ENCODE measurements around the gene PCNT.
"Not testable (repeated sequence)": the region's sequence is repeated elsewhere in the genome, so short reads cannot be mapped to it uniquely, and the experiment has no call there.

PCNT gene

DNA sequence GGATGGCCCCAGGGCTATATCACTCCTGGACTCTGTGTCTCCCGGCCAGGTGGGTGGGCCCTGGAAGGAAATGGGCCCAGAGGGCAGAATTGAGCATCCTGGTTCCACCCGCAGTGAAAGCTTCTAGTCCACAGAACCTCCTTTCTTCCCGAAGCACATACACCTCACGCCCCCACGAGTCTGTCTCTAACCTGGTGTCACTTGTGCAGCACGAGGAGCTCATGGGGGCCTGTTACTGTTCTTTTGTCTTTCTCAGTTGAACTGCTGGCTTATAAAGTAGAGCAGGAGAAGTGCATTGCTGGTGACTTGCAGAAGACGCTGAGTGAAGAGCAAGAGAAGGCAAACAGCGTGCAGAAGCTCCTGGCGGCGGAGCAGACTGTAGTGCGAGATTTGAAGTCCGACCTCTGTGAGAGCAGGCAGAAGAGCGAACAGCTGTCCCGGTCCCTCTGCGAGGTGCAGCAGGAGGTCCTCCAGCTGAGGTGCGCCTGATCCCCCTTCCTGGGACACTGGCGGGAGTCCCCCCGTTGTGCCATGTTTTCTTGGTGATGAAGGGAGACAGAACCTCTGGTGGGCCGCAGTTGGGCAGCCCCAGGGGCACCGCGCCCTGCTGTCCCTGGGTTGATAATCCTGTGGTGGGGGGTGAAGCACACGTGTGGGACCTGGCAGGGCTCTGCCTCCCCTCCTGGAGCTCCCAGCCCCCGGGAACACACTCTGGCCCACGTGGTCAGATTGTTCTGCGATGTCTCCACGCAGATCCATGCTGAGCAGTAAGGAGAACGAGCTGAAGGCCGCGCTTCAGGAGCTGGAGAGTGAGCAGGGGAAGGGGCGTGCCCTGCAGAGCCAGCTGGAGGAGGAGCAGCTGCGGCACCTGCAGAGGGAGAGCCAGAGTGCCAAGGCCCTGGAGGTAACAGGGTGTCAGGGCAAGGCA is 106.1 kb downstream of the PCNT start:
- DNase-seq = no peak

DNA sequence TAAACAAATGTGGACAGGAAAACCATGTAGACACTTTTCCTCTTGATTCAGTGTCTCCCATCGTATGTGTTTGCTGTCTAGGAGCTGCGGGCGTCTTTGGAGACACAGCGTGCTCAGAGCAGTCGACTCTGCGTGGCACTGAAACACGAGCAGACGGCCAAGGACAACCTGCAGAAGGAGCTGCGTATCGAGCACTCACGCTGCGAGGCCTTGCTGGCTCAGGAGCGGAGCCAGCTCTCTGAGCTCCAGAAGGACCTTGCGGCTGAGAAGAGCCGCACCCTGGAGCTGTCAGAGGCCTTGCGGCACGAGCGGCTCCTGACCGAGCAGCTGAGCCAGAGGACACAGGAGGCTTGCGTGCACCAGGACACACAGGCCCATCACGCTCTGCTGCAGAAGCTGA is 107.5 kb downstream of the PCNT start:
- DNase-seq = no peak

DNA sequence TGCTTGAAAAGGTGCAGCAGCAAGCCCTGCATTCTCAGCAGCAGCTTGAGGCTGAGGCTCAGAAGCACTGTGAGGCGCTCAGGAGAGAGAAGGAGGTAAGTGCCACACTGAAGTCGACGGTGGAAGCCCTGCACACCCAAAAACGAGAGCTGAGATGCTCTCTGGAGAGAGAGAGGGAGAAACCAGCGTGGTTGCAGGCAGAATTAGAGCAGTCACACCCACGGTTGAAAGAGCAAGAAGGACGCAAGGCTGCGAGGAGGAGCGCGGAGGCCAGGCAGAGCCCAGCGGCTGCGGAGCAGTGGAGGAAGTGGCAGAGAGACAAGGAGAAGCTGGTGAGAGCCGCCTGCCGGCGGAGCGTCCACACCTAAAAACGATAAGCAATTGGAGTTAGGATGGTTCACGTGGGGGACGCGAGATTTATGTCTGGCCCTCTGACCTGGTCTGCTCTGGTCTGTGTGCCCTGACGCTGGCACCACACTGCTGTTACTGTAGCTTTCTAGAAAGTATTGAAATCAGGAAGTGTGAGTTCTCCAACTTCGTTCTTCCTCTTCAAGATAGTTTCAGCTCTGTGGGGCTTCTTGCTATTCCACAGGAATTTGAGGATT is 108.0 kb downstream of the PCNT start:
- DNase-seq = no peak

DNA sequence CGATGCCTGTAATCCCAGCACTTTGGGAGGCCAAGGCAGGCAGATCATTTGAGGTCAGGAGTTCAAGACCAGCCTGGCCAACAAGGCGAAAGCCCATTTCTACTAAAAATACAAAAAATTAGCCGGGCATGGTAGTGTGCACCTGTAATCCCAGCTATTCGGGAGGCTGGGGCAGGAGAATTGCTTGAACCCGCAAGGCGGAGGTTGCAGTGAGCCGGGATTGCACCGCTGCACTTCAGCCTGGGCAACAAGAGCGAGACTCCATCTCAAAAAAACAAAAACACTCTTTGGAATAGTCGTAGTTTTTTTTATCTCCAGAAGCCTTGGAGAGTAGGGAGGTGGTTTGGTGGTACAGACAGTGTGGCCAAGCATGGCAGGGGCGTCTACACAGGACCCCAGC is 109.2 kb downstream of the PCNT start:
- DNase-seq = not testable (repeated sequence)

DNA sequence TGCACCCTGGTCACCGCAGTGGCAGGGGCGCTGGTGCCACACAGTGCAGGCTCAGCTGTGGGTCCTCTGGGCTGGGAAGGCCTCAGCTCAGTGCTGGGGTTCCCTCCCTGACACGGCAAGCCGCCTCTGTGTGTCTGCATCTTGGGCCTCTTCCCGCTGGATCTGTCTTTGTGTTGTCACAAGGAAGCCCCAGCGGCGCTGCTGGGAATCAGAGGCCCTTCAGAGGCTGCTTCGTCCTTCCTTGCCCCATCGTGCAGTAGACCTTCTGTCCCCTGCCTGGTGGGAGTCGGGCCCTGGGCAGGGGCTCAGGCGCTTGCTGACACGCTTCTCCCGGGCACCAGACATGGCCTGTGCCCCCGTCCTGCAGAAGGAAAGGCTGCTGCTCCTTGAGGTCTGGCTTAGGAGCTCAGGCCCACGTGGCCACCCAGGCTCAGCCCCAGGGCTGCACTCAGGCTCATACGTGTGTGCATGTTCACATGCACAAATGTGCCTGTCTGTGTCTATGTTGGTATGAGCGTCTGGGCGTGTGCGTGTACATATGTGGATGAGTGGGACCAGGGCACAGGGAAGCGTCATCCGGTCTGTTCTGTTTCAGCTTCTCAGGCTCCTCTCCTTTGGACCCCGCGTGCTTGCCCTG is 110.5 kb downstream of the PCNT start:
- no peak for DNase-seq

DNA sequence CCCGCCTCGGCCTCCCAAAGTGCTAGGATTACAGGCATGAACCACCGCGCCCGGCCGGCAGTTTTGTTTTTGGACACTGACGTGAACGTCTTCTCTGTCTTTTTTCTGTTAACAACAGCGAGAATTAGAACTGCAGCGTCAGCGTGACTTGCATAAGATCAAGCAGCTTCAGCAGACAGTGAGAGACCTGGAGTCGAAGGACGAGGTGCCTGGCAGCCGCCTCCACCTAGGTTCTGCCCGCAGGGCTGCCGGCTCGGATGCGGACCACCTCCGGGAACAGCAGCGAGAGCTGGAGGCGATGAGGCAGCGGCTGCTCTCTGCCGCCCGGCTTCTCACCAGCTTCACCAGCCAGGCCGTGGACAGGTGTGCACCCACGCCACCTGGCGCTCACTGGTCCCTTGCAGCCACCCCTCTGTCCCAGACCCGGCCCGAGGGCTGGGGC is 111.9 kb downstream of the PCNT start:
- DNase-seq = no peak

DNA sequence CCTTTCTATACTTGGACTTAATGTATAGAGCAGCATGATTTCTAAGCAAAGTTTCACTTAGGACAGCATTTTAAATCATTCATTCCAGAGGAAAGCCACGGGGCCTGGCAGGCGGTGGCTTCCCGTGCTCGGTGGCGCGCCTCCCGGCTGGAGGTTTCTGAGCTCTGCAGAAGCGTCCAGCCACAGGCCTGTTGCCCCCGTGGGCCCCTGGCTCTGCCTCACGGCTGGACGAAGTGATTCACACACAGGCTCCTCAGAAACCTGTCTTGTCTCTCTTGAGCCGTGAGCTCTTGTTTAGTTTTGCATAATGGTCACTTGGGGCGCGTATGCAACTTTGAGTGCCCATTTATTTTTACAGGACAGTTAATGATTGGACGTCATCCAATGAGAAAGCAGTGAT is 112.7 kb downstream of the PCNT start:
- no peak for DNase-seq

DNA sequence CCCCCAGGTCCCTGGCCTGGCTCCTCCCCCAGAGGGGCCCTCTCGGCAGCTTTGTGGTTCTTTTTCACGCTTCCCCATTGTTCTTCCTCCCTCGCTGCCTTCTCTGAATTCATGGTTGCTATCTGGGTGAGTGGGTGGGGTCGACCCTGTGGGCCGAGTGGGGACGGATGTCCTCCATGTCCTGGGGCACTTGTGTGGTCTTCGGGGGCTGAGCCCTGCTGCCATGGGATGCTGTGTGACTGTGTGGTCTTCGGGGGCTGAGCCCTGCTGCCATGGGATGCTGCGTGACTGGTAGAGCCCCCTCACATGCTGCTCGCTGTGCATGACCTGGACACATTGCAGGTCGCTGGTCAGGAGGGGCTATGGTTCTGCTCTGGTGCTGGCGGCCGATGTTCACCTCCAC is 113.1 kb downstream of the PCNT start:
- no peak for DNase-seq

DNA sequence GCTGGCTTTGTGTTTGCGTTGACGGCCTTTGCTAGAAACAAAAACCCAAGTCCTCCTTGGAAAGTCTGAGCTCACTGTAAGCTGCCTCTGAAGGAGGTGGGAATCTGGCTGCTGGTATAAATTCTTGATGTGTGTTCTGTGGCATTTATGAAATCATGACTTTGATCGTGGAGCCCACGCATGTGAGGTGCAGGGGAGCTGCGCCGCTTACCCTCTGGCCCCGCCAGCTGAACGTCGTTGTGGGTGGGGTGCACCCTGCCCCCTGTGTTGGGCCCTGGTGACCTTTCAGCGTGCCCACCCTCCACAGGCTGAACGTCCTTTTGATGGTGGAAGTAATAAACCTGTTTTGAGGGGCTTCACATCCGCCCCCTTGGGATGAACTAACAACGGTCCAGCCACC is 113.6 kb downstream of the PCNT start:
- DNase-seq = no peak

DNA sequence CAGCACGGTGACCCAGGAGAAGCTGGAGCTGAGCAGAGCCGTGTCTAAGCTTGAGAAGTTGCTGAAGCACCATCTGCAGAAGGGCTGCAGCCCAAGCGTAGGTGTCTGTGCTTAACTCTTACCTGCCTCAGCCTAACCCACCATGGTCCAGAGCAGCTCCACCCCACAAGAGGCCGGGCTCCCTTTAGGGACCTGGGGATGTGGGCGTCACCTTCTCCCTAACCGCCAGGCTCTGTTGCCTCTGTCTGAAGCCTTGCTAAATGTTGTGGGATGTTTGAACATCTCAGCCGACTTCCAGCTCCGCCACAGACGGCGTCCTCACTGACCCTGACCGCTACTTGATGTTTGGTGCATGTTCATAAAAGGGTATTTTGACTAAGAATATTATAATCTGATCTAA is 114.3 kb downstream of the PCNT start:
- DNase-seq = no peak

DNA sequence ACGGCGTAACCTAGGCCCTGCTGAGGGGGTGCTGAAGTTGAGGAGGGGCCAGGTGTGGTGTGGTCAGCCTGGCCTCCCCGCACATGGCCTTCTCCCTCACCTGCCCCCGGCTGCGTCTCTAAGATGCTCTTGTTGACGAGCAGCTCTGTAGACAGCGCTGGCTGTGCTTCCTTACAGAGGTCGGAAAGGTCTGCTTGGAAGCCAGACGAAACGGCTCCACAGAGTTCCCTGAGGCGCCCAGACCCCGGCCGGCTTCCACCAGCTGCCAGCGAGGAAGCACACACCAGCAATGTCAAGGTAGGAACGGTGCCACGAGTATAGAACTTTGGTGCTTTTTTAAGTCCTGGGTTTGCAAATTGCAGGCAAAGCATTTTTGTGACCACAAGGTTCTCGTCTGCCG is 116.0 kb downstream of the PCNT start:
- no peak for DNase-seq

DNA sequence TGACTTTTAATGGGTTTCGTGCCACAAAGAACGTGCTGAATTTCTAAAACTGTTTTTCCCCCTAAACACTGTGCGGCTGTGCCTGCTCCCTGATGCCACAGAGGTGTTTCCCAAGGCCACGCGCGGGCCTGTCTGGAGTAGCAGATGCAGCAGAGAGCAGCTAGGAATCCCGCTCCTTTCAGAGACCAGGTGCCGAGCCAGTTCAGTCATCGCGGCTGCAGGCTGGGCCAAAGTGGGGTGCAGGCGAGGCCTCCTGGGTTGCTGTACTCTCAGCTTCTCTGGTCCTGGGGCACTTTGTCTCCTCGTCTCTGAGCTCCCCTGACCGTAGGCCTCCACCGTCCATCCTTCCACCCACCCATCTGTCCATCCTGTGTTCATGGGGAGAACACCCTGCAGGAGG is 117.4 kb downstream of the PCNT start:
- DNase-seq = no peak

DNA sequence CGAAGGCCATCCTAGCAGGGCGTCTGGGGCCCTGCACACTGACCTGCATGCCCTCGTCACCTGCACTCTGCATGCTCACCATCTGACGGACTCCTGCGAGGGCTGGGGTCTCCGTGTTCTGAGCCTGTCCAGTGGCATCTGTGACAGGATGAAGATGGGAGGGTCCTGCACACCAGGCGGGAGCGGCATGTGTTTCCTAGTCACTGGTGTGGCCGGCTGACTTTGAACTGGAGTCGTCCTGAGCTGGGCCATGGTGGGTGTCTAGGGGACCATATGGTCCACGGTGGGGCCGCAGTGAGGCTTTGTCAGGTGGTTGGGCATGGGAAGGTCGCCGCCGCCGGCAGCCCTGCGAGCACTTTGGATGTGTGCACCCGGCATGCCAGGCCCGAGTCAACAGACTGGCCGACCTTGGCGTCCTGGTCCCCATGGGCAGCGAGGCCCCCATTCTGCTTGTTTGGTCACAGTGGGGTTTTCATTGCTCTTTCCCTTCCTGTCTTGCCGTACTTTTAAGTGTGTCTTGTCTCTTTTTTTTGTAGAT is 118.1 kb downstream of the PCNT start:
- no peak for DNase-seq

DNA sequence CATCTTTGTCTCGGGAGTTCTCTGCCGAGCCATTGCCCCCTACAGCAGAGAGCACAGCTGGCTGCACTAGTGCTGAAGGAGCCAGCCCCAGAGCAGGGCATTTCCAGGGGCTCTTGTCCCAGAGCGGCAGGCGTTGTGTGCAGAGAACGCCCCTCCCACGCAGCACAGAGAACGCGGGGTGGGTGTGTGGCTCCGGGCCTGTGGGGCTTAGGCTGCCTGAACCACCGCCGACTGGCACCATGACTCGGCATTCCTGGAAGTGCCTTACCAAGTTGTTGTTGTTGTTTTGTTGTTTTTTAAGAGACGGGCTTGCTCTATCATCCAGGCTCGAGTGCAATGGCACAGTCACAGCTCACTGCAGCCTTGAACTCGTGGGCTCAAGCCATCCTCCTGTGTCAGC is 119.0 kb downstream of the PCNT start:
- no peak for DNase-seq

DNA sequence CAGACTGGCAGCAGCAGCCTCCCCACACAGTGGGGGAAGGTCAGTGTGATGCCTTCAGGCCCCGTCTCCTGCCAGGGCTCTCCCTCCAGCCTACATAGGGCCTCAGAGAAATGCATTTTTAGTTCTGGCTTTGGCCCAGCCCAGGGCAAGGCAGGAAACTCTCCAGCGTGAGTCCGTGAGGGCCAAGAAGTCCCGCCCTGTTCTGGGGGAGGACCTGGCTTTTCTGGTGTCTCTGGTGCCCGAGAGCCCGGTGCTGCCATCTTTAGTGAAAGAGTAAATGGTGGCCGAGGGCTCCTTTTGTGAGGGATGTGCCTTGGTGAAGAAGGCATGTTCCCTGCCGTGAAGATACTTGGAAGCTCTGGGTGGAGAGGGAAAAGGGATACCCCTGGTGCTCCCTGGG is 120.0 kb downstream of the PCNT start:
- DNase-seq = no peak

DNA sequence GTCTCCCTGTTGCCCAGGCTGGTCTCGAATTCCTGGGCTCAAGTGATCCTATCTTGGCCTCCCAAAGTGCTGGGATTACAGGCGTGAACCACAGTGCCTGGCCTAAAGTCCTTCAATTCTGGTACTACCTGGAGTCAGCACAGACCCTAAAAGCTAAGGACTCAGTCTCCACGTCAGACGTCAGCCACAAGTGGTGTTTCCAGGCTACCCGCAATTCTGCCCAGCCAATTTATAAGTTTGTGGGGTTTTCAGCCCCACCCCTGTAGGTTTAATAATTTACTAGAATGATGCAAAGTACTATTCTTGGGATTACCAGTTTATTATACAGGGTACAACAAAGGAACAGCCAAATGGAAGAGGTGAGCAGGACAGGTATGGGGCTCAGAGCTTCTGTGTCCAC is 124.2 kb downstream of the PCNT start:
- DNase-seq = no peak

DNA sequence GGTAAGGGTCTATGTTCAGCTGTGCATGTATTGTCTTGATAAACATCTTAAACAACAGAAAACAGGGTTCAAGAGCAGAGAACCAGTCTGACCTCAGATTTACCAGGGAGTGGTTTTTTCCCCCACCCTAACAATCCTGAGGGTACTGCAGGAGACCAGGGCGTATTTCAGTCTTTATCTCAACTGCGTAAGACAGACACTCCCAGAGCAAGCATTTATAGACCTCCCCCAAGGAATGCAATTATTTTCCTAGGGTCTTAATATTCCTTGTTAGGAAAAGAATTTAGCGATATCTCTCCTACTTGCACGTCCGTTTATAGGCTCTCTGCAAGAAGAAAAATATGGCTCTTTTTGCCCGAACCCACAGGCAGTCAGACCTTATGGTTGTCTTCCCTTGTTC is 124.9 kb downstream of the PCNT start:
- not testable (repeated sequence) for DNase-seq

DNA sequence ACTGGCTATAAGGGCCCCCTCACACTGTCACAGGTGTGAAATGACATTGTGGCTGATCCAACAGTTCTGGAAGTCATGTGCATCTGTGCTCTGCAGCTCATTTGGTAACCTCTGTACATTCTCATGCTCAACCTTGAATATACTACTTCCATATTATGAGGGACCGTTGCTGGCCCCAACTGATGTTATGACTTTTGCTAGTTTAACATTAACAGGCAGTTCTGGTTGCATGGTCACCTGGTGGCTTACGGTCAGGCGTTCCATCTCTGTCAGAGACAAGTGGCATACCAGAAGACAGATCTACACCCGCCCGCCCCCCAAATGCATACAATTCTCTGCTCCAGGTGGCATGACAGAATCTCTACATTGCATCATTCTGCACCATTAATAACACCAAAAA is 128.8 kb downstream of the PCNT start:
- no peak for DNase-seq

DNA sequence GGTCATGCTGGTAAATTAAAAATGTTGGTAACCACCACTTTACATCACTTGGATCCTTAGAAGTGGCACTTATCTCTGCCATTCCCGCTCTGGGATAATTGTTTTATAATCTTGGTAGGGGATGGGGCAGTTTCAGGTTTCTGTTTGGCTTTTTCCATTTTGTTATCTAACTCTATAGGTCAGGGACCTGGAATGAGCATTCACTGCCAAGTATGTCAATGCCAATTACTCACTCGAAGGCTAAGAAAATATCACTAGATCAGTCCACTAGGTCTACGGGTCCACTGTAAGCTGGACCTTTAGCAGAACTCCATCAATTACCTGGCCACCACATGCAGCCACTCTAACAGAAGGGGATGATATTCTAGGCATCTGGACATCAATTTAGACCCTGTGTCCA is 130.2 kb downstream of the PCNT start:
- DNase-seq = no peak

DNA sequence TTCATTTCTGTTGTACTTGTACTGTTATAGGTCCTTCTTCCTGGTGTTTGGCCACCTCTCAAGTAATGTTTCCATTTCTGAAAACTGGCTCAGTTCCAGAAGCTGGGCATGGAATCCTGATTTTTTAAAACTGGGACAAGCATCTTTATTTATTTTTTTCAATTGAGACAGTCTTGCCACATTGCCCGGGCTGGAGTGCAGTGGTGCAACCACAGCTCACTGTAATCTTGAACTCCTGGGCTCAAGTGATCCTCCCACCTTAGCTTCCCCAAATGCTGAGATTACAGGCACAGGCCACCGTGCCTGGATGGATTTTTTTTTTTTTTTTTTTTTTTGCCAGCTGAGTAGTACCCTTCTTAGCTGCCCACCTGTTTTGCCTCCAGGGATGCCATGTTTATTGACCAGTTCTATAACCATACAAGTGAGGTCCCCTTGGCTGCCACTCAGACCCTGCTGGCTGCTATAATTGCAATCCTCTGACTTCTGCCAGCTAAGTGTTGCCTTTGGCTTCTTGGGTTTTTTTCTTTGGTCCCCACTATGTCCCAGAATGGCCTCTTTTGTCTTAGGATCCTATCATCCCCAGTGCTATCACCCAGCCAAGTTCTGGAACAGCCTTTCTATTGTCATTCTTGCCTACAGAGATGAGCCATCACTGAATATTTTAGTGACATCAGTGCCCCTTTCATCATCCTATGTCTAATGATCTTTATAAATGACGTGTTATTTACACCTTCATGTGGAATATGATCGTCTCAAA is 130.9 kb downstream of the PCNT start:
- DNase-seq = no peak

DNA sequence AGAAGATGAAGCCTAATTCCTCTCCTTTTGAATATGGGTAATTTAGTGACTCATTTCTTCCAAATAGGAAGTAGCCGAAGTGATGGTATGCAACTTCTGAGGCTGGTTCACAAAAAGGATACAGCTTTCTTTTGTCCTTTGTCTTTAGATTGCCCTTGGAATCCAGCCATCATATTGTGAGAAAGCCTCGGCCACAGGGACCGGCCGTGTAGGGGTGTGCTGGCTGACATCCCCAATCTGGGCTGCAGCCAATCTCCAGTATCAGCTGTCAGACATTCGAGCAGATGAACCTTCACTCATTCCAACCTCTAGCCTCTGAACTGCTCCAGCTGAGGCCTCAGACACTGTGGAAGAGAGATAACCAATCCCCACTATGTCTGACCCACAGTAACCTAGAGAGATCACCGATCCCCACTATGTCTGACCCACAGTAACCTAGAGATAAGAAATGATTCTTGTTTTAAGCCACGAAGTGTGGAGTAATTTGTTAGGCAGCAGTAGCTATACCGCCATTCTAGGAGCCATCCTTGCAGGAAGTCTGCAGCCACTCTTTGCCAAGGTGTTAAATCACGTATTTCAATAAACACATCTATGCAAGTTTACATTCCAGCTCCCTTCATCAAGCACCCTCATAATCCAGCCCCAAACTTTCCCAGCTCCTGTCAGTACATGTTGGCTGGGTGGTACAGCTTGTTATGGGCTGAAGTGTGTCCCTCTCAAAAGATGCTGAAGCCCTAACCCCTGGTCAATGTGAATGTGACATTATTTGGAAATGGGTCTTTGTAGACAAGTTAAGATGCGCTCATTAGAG is 131.8 kb downstream of the PCNT start:
- peak; percentile 54 for DNase-seq

DNA sequence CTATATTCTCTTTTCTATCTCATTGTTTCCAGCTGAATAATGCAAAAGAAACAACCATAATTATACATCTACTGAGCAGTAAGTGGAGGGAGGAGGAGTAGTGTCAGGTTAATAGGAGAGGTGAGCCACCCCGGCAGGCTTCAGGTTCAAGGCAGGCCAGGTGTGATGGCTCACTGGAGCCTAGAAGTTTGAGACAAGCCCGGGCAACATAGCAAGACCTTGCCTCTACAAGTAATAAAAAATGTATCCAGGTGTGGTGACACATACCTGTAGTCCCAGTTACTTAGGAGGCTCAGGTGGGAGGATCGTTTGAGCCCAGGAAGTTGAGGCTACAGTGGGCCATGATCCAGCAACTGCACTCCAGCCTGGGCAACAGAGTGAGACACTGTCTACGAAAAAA is 132.8 kb downstream of the PCNT start:
- DNase-seq = no peak

Data from fibroblast of skin of scalp (primary cell).